Stimulated activated effector memory CD8-positive, alpha-beta T cell treated with anti-CD3 and anti-CD28 coated beads, Interleukin-12 subunit alpha, Interleukin-12 subunit beta, amount 100 ng/mL, for 72 hours (primary cell): Measurements from ENCODE around the gene KCNG2.

Experiments
- ATAC-seq: fragments of 150-1000 bp; cut with Tn5 transposase; 2 replicates; pipeline ENCODE4 v1.10.0; 2021
- DNase-seq, 2 donors: peaks; one replicate each; pipeline ENCODE4 v3.0.0; 2021 to 2022; ENCODE audit warnings: low spot score in 2 of 2
- H3K27ac Mint-ChIP-seq: one replicate; pipeline ENCODE4 v1.8.0; 2022; ENCODE audit warnings: mild to moderate bottlenecking, mixed read lengths
- H3K36me3 Mint-ChIP-seq: one replicate; pipeline ENCODE4 v1.8.0; 2022; ENCODE audit warnings: mild to moderate bottlenecking, mixed read lengths
- H3K4me1 Mint-ChIP-seq: one replicate; pipeline ENCODE4 v1.8.0; 2022; ENCODE audit warnings: mixed read lengths
- H3K4me3 Mint-ChIP-seq: one replicate; pipeline ENCODE4 v1.8.0; 2022; ENCODE audit warnings: mild to moderate bottlenecking, mixed read lengths
- H3K9me3 Mint-ChIP-seq: one replicate; pipeline ENCODE4 v1.8.0; 2022; ENCODE audit warnings: mixed read lengths

The KCNG2 gene

GRCh38 chr18:79787527-79787864, 10.2 kb upstream of the KCNG2 start:
- peaks cover 17% of the 10 kb centered on the region for H3K4me1 Mint-ChIP-seq
- no peak overlapping the region for H3K4me3 Mint-ChIP-seq
- ATAC-seq, result no peak
- H3K9me3 Mint-ChIP-seq, result no peaks in the 10 kb centered on the region
- H3K27ac Mint-ChIP-seq, result no peak overlapping the region
- no peak for DNase-seq
- H3K36me3 Mint-ChIP-seq, result no peaks in the 10 kb centered on the region

- H3K4me1 Mint-ChIP-seq, result peaks cover 18% of the 10 kb centered on the region
- DNase-seq, result no peak
- no peak overlapping the region for H3K27ac Mint-ChIP-seq
- H3K4me3 Mint-ChIP-seq, result no peak overlapping the region
- no peaks in the 10 kb centered on the region for H3K9me3 Mint-ChIP-seq
- no peak for ATAC-seq
- H3K36me3 Mint-ChIP-seq, result no peaks in the 10 kb centered on the region
These were observed 9.6 kb upstream of the KCNG2 start for GRCh38 chr18:79787865-79788733.

- Mint-ChIP-seq H3K9me3 (no peaks in the 10 kb centered on the region), H3K4me1 (peaks cover 18% of the 10 kb centered on the region), H3K4me3 (no peak overlapping the region), H3K27ac (no peak overlapping the region), H3K36me3 (no peaks in the 10 kb centered on the region)
- DNase-seq (no peak), ATAC-seq (no peak)
These were observed 9.0 kb upstream of the KCNG2 start for GRCh38 chr18:79788734-79789085.

GRCh38 chr18:79789091-79789891, 8.4 kb upstream of the KCNG2 start:
- H3K36me3 Mint-ChIP-seq, result no peaks in the 10 kb centered on the region
- DNase-seq, result no peak
- H3K9me3 Mint-ChIP-seq, result no peaks in the 10 kb centered on the region
- no peak overlapping the region for H3K4me3 Mint-ChIP-seq
- no peak overlapping the region for H3K27ac Mint-ChIP-seq
- H3K4me1 Mint-ChIP-seq, result peaks cover 18% of the 10 kb centered on the region
- no peak for ATAC-seq

- Mint-ChIP-seq H3K9me3 (no peaks in the 10 kb centered on the region), H3K27ac (no peak overlapping the region), H3K36me3 (no peaks in the 10 kb centered on the region), H3K4me3 (no peak overlapping the region), H3K4me1 (peaks cover 18% of the 10 kb centered on the region)
- DNase-seq, result no peak
- ATAC-seq, result no peak
These were observed 7.5 kb upstream of the KCNG2 start for GRCh38 chr18:79789901-79790890.

GRCh38 chr18:79790996-79791972, 6.5 kb upstream of the KCNG2 start:
- Mint-ChIP-seq H3K36me3 (no peaks in the 10 kb centered on the region), H3K27ac (no peak overlapping the region), H3K4me3 (no peak overlapping the region), H3K4me1 (peaks cover 18% of the 10 kb centered on the region), H3K9me3 (no peaks in the 10 kb centered on the region)
- no peak for ATAC-seq
- DNase-seq, result no peak

- no peak for DNase-seq
- Mint-ChIP-seq H3K4me1 (peaks cover 22% of the 10 kb centered on the region), H3K36me3 (no peaks in the 10 kb centered on the region), H3K4me3 (no peak overlapping the region), H3K27ac (no peak overlapping the region), H3K9me3 (no peaks in the 10 kb centered on the region)
- ATAC-seq, result no peak
These were observed 5.4 kb upstream of the KCNG2 start for GRCh38 chr18:79792096-79792987.

- DNase-seq (no peak), ATAC-seq (no peak)
- no peak overlapping the region for H3K27ac Mint-ChIP-seq
- no peak overlapping the region for H3K4me3 Mint-ChIP-seq
- H3K9me3 Mint-ChIP-seq, result no peaks in the 10 kb centered on the region
- peaks cover 25% of the 10 kb centered on the region for H3K4me1 Mint-ChIP-seq
- no peaks in the 10 kb centered on the region for H3K36me3 Mint-ChIP-seq
These were observed 4.8 kb upstream of the KCNG2 start for GRCh38 chr18:79792988-79793355.

- DNase-seq (no peak), ATAC-seq (no peak)
- H3K36me3 Mint-ChIP-seq, result no peaks in the 10 kb centered on the region
- H3K4me1 Mint-ChIP-seq, result peaks cover 32% of the 10 kb centered on the region
- H3K9me3 Mint-ChIP-seq, result no peaks in the 10 kb centered on the region
- H3K4me3 Mint-ChIP-seq, result no peak overlapping the region
- no peak overlapping the region for H3K27ac Mint-ChIP-seq
These were observed 2.9 kb upstream of the KCNG2 start for GRCh38 chr18:79794846-79795245.

GRCh38 chr18:79795446-79795845, 2.3 kb upstream of the KCNG2 start:
- Mint-ChIP-seq H3K36me3 (no peaks in the 10 kb centered on the region), H3K4me3 (no peak overlapping the region), H3K4me1 (peaks cover 35% of the 10 kb centered on the region), H3K9me3 (no peaks in the 10 kb centered on the region), H3K27ac (no peak overlapping the region)
- ATAC-seq (no peak), DNase-seq (no peak)

GRCh38 chr18:79796016-79796415, 1.7 kb upstream of the KCNG2 start:
- Mint-ChIP-seq H3K9me3 (no peaks in the 10 kb centered on the region), H3K4me3 (no peak overlapping the region), H3K4me1 (peaks cover 32% of the 10 kb centered on the region), H3K27ac (no peak overlapping the region), H3K36me3 (no peaks in the 10 kb centered on the region)
- DNase-seq, result no peak
- no peak for ATAC-seq

- Mint-ChIP-seq H3K9me3 (no peaks in the 10 kb centered on the region), H3K4me3 (peak overlapping the region; percentile 32), H3K36me3 (no peaks in the 10 kb centered on the region), H3K27ac (no peak overlapping the region), H3K4me1 (peaks cover 25% of the 10 kb centered on the region)
- ATAC-seq, result no peak
- DNase-seq, result no peak
These were observed 970 bp upstream of the KCNG2 start for GRCh38 chr18:79796531-79797405.
